Measurements from ENCODE around the gene CPSF3.
"Not testable (repeated sequence)": the region's sequence is repeated elsewhere in the genome, so short reads cannot be mapped to it uniquely, and the experiment has no call there.

The CPSF3 gene

DNA sequence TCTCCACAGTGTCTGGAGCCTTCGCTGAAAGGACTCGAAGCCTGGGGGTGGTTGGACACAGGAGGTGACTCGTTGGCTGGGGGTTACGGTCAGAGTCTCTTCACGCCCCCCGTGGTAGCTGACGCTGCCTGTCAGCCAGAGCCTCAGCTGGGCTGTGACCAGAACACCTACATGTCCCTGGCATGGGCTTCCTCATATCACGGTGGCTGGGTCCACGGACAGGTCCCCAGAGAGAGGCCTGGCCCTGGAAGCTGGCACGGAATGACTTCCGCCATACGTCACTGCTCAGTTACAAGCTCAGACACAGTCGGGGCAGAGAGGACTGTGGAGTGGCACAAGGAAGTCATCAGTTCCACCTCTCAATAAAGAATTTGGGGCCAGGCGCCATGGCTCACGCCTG lies 28.6 kb upstream of the CPSF3 start:
- no peak for DNase-seq (ENCODE audit: low read depth, low spot score)

DNA sequence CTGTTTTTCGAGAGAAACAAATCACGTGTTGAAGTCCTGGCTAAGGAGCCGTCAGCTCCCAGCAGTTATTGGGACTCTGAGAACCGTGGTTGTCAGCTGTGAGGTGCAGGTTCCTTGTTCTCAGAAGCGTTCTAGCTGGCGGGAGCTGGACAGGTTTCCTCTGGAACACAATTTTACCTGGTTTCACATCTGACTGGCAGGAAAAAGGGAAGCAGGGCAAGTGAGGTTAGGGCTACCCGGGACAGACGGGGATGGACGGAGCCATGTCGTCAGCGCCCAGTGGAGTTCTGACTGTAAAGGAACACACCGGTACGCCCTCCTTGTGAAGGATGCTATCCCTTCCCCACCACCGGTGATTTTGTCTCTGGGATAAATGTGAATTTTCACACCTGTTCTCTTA lies 26.3 kb upstream of the CPSF3 start:
- DNase-seq (ENCODE audit: low read depth, low spot score) = no peak

DNA sequence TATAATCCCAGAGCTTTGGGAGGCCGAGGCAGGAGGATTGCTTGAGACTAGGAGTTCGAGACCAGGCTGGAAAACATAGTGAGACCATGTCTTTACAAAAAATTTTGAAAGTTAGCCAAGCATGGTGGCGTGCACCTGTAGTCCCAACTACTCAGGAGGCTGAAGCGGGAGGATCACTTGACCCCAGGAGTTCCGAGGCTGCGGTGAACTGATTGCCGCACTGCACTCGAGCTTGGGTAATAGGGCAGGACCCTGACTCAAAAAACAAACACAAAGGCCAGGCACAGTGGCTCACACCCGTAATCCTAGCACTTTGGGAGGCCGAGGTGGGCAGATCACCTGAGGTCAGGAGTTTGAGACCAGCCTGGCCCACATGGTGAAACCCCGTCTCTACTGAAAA lies 25.2 kb upstream of the CPSF3 start:
- DNase-seq (ENCODE audit: low read depth, low spot score) = not testable (repeated sequence)

DNA sequence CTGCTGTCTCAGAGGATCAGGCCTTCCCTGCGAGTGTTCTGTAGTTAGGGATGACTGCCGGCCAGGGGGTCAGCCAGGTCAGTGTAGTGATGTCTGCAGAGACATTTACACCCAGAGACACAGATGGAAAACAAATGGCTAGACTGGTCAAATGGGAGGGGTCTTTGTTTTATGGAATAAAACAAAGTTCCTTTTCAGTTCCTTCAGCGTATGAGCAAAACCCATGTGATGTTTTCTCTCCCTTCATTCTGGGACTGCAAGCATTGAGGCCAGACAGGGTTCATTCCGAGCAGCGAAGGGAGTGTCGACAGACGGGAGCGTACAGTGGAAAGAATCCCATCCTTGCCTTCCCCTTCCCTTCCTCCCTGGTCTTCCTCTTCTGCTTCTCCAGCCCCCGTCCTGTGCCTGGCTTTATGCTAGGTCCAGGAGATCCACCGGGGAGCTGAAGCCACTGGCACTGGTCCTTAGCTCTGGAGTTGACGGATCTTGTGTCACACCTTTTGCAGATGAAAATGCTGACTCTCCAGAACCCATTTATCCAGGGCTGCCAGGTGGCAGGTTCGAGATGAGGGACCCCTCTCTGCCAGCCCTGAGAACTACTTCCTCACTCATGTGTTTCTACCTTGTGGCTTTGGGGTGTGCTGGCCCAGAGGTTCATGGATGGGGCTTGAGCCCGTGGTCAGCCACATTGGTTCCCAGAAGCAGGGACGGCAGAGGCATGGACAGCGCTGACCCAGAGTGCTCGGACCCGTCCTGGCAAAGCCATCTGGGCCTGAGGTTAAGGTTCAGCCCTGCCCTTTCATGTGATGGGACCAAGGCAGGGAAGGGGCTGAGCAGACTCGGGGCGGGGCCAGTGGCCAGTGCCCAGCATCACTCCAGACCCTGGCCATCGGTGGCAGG lies 24.3 kb upstream of the CPSF3 start:
- no peak for DNase-seq (ENCODE audit: low read depth, low spot score)

DNA sequence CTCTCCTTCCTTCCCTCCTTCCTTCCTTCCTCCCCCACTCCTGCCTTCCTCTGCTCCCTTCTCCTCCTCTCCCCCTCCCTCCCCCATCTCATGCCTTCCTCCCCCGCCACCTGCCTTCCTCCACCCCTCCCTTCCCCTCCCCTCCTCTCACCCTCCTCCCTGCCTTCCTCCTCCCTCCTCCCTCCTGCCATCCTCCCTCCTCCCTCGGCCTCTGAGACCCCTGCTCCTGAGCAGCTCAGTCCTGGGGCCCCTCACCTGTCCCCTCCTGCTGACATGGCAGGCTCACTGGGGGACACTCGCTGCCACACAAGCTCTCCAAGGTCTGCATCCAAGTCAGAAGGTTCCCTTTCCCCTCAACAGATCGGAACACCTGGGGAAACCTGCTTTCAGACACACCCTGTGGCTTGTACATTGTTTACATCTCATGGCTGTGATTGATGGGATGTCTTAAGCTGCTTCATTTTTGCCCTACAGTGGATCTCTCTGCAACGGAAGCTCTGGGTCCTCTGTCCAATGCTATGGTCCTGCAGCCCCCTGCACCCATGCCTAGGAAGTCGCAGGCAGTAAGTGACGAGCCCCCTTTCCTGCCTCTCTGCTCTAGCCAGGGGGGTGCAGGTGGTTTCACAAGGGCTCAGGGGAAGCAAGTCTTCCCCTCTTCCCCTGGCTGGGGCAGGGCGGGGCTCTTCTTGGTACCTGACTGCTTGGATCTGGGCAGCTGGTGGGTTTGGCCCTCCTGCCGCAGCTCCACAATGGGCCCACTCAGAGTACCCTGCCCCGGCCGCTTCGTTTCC lies 23.0 kb upstream of the CPSF3 start:
- DNase-seq (ENCODE audit: low read depth, low spot score) = peak; percentile 57

DNA sequence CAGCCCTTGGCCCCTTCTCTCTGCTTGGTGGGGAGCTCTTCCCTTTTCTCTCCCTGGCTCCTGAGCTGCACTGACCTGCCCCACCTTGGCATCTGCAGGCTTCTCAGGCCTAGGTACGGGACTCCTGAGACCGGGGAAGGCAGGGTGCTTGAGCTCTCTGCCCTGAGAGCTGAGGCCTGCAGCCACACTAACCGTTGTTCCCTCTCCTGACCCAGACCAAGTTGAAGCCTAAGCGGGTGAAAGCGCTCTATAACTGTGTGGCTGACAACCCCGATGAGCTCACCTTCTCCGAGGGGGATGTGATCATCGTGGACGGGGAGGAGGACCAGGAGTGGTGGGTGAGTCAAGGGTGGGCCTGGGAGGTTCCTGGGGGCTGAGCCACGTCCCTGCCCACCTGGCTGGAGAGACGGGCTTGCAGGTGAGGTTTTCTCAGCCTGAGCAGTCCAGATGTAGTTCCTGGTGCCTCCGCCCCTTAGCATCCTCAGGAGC lies 22.4 kb upstream of the CPSF3 start:
- DNase-seq (ENCODE audit: low read depth, low spot score) = no peak

DNA sequence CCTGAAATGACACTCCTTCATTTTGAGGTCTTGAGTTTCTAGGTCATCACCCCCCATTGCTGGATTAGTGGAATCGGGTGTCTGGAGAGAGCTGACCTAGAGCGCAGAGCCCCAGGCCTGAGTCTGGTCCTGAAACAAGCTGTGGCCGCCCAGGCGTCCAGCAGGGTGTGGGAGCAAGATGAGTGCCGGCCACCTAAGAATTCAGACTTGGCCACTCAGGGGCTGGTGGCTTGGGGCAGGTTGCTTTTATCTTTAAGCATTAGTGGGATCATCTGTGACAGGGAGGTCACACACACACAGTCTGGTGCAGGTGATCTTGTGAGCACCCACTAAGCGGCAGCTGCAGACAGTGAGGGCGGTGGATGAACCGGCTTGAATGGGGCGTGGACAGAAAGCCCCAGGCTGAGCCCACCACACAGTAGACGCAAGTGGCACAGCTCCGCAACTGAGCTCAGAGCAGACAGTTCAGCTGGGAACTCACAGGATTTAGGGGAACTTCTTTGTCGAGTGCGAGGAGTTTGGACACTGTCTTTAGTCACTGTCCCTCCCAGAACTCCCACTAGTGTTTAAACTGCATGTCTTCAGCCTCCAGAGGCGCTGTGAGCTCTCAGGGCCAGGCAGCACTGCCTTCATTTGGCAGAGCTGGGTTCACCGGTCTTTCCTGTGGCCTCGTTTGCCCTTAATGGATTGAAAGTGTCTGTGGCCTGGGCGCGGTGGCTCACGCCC lies 21.6 kb upstream of the CPSF3 start:
- DNase-seq (ENCODE audit: low read depth, low spot score) = no peak

DNA sequence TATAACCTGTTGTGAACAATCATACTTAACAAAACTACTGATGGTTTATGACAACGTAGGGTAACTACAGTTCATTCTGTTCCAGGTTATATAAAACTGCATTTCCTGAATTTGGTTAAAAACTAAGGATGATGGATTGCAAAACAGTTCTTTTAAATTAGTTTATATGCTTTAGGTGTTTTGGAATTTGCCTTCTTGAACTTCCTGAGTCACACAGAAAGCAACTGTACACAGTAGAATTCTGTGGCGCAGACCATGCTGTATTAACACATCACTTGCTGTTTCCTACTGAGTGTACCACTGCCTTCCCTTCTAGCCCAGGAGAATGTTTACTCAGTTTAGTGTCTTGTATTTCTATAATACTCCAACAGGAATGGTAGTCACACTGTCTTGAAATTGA lies 19.5 kb upstream of the CPSF3 start:
- DNase-seq (ENCODE audit: low read depth, low spot score) = no peak

DNA sequence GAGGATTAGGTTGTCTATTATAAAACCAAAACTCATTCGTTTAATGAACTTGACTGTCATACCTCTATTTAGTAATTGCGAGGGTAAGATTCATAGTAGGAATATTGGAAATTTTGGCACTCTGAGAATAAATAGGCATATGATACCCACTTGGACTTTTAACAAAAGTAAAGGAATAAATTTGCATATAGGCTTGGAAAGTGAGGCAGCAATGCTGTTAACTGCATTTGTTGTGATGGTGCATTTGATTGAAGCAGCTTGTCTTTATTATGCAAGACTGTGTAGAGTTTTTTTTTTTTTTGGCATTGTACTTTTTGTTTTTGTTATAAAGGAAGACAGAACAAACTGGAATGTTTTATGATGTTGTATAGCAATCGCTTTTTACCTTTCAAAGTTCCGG lies 19.0 kb upstream of the CPSF3 start:
- DNase-seq (ENCODE audit: low read depth, low spot score) = no peak

DNA sequence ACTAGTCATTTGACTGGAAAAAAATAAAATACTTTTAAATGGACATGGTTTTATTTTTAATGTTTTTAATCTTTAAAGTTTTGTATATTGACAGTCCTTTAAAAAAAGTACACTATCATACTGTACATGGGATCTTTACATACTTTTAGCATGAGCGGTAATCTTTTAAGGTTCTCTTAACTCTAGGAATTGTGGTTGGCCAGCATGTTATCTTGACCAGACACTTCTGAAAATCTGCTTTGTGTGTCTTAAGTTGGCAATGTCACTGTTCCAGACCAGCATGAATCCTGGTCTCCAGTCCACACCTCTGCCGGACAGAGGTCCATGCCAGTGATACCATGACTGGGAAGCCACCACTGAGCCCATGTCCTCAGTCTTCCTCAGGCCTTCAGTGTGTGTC lies 17.8 kb upstream of the CPSF3 start:
- DNase-seq (ENCODE audit: low read depth, low spot score) = no peak

DNA sequence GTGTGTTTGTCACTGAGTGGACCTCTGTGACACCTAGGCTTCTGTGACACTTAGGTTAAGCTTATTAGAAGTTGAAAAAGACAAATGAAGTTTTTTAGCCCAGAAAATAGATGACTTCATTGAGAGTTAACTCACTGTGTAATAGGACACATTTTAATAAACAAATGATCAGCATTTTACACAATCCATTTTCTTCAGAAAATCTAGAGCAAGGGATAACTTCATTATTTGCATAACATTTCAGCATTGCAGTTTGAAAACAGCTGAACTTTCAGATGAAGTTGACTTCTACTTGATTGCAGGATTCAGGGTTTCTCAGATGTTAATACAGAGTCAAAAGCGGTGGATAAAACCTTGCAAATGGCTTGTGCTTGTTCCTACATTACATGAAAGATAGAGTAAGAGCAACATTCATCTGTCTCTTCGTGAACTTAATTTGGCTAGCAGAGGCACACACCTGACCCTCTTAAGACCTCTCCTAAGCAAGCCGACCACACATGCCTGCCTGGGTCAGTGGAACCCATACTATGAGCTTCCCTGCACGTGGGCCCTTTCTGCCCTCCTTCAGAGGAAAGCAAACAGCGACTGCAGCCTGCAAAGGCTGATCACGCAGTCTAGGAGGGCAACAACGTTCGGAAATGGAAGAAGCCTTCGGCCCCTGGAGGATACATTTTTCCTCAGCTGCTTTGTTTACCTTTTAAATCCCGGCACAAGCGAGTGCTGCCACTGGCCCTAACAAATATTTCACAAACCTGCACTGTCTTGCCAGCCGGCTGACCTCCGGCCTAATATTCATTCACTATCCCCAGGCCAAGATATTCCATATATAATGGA lies 16.7 kb upstream of the CPSF3 start:
- no peak for DNase-seq (ENCODE audit: low read depth, low spot score)

DNA sequence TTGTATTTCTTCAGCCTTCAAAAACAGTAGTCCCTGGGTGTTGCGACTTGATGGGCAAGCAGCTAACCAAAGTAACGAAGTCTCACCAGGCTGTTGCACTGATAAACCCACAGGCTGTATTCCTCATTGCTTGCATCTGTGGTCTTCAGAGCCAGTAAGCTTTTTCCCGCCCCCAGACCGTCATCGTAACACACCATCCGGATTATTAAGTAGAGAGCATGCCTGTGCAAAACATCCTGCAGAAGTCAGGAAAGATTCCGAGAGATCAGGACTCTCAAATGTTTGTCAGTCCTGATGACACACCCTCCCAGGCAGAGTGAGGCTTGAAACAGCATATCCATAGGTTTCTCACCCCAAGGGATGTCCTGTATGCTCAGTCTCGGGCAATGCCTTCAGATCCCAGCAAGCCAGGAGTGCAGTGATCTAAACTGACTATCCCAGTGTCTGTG lies 16.1 kb upstream of the CPSF3 start:
- no peak for DNase-seq (ENCODE audit: low read depth, low spot score)

DNA sequence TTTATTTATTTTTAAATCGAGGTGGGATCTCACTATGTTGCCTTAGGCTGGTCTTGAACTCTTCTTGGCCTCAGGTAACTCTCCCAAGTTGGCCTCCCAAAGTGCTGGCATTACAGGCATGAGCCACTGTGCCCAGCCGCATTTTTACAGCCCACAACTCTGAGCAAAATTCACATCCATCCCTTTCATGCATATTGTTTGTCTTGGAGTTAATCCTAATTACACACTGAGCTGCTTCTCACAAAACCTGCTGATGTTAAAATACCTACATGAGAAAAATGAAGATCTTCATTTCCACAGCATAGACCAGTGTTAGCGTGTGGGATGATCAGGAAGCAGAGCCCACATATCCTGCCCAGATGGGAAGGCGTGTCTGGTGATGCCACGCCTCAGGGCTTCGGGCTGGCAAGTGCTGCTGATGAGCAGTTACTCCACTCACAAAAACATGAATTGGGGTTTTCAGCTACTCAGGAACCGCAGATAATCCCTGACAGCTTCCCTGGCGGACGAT lies 14.8 kb upstream of the CPSF3 start:
- DNase-seq (ENCODE audit: low read depth, low spot score) = no peak

DNA sequence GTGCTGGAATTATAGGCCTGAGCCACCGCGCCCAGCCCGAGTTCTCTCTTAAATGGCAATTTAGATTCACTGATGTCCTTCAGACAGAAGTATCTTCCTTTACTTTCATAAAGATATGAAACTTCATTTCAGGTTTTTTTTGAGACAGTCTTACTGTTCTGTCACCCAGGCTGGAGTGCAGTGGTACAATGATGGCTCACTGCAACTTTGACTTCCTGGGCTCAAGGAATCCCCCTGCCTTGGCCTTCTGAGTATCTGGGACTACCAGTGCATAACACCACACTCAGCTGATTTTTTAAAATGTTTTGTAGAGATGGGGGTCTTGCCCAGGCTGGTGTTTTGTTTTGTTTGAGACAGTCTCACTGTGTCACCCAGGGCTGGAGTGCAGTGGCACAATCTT lies 13.3 kb upstream of the CPSF3 start:
- no peak for DNase-seq (ENCODE audit: low read depth, low spot score)

DNA sequence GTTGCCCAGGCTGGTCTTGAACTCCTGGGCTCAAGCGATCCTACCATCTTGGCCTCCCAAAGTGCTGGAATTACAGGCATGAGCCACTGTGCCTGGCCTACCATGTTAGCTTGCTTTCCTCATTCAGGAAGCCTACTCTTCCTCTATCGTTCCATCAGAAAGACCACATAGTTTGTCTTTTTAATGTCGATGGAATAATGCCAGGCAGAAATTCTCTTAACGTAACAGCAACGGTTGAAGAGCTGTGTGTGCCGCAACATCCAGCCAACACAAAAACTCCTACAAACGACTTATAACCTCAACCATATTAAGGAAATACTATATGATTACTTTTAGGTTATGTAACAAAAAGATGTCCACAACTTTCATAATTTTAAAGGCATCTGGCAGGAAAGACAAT lies 10.7 kb upstream of the CPSF3 start:
- DNase-seq (ENCODE audit: low read depth, low spot score) = no peak

DNA sequence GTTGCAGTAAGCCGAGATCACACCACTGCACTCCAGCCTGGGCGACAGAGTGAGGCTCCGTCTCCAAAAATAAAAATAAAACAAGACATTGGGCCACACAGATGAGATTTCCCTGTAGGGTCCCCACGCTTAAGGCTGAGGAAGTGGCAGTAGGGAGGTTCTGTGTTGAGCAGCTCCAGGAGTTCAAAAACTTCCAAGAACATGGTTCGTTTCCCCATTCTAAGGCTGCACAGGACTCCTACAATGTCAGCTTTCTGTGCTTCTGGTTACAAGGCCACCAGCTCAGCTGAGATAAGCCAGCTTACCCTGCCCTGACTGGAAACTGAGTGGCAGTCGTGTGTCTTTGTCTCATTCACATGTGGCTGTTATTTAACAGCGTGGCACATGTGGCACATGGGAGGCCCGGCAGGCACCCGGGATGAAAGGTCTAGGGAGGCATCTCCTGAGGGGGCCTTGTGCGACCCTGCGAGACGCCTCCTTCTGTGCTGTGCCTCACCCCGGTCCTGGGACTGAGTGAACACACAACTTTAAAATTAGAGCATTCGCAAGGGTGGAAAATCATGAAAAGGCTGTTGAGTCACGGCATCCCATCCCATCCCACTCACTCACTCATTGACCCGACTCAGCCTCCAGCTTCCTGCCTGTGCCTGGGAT lies 7.8 kb upstream of the CPSF3 start:
- DNase-seq (ENCODE audit: low read depth, low spot score) = no peak

DNA sequence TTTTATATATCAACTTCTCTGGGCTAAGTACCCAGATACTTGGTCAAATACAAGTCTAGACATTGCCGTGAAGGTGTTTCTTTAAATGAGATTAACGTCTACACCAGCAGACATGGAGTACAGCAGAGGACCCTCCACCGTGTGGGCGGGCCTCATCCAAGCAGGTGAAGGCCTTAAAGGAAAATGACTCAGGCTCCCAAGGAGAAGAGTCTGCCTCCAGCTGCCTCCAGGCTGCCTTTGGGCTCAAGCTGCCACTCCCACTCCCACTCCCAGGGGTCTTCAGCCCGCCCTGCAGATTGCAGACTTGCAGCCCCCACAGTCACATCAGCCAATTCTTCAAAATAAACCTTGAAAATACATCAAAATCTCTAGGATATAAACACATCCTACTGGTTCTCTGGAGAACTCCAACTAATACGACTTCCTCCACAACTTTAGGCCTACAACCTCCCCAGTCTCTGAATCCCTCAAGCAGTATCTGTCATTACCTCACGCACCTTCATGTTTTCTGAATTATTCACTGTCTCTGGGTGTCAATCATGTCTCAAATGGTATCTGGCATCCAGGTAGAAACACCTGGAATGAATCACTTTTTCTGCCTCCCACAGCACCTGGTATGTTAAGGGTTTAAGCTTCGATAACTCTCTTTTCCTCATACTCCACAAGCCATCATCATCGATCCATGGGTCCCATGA lies 7.0 kb upstream of the CPSF3 start:
- DNase-seq (ENCODE audit: low read depth, low spot score) = no peak

DNA sequence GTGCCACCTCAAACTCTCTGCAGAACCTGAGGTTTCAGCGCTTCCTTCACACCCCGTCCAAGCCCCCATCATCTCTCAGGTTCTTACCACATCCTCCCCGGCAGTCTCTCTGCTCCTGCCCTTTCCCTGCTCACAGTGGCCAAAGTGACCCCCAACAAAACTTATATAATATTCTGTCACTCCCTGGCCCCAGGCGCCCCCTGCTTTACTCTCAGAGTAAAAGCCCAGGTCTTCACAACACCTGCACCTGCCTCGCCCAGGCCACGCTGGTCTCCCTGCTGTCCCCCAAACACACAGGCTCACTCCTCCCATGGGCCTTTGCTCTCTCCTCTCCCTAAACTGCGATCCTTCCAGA lies 6.5 kb upstream of the CPSF3 start:
- no peak for DNase-seq (ENCODE audit: low read depth, low spot score)

DNA sequence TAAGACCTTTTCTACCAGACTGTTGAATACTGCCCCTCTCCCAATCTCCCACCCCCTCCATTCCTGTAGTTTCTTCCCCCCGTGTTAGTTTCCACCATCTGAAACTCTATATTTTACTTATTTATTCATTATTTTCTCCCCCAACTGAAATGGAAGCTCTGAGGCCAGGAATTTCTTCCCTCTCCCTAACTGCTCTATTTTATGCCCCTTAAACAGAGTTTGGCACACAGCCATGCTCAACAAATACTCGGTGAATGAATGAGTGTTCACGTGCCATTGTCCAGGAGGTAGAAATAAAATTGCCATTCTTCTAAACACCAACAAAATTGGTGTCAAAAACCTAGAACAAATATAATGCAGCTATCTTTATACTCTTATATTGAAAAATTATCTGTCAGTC lies 5.7 kb upstream of the CPSF3 start:
- no peak for DNase-seq (ENCODE audit: low read depth, low spot score)

DNA sequence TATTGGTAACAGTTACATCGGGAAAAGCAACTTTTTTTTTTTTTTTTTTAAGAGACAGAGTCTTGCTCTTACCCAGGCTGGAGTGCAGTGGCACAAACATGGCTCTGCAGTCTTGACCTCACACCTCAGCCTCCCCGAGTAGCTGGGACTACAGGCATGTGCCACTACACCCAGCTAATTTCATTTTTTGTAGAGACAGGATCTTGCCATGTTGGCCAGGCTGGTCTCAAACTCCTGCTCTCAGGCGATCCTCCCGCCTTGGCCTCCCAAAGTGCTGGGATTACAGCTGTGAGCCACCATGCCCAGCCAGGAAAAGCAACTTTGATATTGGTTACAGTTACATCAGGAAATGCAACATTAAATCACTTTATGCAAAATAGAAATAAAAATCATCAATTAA lies 4.7 kb upstream of the CPSF3 start:
- no peak for DNase-seq (ENCODE audit: low read depth, low spot score)
